ENCODE measurements around the gene CCIN.

GRCh38 chr9:36210722-36211121 is 41.5 kb downstream of the CCIN start:
- TF ChIP-seq CTCF (CRISPR knock-in tag; IDR thresholded peaks at IDR 0.05) (no peak), POLR2A (IDR thresholded peaks at IDR 0.05; ENCODE audit: insufficient read depth in 1 of 2, low read depth in 2 of 2, low read length in 2 of 2) (no peak), ZNF362 (CRISPR knock-in tag; IDR thresholded peaks at IDR 0.05; ENCODE audit: borderline replicate concordance) (no peak), EP300 (IDR thresholded peaks at IDR 0.05; ENCODE audit: low read depth in 2 of 2, low read length in 2 of 2) (no peak), EP300 (CRISPR knock-in tag; IDR thresholded peaks at IDR 0.05; ENCODE audit: borderline replicate concordance) (no peak), KDM1A (CRISPR knock-in tag; IDR thresholded peaks at IDR 0.05) (no peak), SRSF1 (optimal IDR thresholded peaks at IDR 0.05; ENCODE audit: low read depth, low read length) (no peak), ATF2 (CRISPR knock-in tag; IDR thresholded peaks at IDR 0.05) (no peak), NFYB (CRISPR knock-in tag; IDR thresholded peaks at IDR 0.05) (no peak), FOXK1 (CRISPR knock-in tag; IDR thresholded peaks at IDR 0.05; ENCODE audit: borderline replicate concordance, low read depth) (no peak), XRCC5 (optimal IDR thresholded peaks at IDR 0.05; ENCODE audit: low read length) (no peak), POLR2AphosphoS5 (IDR thresholded peaks at IDR 0.05; ENCODE audit: low read depth, low read length) (no peak), CERS6 (CRISPR knock-in tag; IDR thresholded peaks at IDR 0.05) (no peak)

Measured in HepG2 (cell line).